ENCODE results near the gene ATP2C2. TPM values are rescaled to one million over a fixed set of nuclear protein-coding genes. Genes with fewer than 3 reads are reported as not detected.

ATP2C2 gene
- total RNA-seq, 1 donor from 2014 or later: not detected

DNA sequence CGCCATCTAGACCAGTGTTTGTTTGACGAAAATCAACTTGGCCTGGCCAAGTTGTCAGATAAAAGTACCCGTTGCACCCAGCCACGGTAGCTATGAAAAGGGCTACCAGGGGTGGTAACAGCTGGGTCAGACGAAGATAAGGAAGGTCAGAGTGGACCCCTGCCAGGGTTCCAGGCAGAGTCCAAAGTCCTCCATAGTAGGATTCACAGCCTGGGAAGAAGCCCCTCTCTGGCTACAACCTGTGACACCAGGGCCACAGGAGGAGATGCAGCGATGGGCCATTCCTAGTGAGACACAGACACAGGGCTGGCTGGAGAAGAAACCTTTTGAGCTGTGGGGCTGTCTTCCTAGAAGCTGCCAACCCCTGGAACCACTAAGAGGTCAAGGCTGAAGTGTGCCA lies 96.8 kb downstream of the ATP2C2 start:
- no peak overlapping the region for H3K4me2 ChIP-seq
- Mint-ChIP-seq H3K4me3 (no peak overlapping the region), H3K36me3 (peaks cover 30% of the 10 kb centered on the region), H3K27me3 (ENCODE audit: insufficient read depth, low read depth) (peaks cover 2% of the 10 kb centered on the region), H3K4me1 (no peaks in the 10 kb centered on the region), H3K9me3 (peaks cover 16% of the 10 kb centered on the region), H3K27ac (no peak overlapping the region)
- H3F3A ChIP-seq (ENCODE audit: low read depth): no peaks in the 10 kb centered on the region
- no peaks in the 10 kb centered on the region for H3K79me2 ChIP-seq (ENCODE audit: low read depth)
- no peak overlapping the region for H3K9ac ChIP-seq
- no peak overlapping the region for H3K4me3 ChIP-seq
- H4K20me1 ChIP-seq (ENCODE audit: low read depth): no peaks in the 10 kb centered on the region
- DNase-seq (ENCODE audit: low spot score): no peak
- no peaks in the 10 kb centered on the region for H3K27me3 ChIP-seq
- TF ChIP-seq EZH2phosphoT487 (IDR thresholded peaks at IDR 0.05) (no peak), CTCF (IDR thresholded peaks at IDR 0.05) (no peak)
- peaks cover 12% of the 10 kb centered on the region for H3K9me3 ChIP-seq (ENCODE audit: low read depth)
- no peaks in the 10 kb centered on the region for H3K36me3 ChIP-seq
- H3K27ac ChIP-seq: no peak overlapping the region
- H3K4me1 ChIP-seq: no peaks in the 10 kb centered on the region
- no peak overlapping the region for H2AFZ ChIP-seq (replicated peaks)

- no peak overlapping the region for H2AFZ ChIP-seq (replicated peaks)
- Mint-ChIP-seq H3K4me3 (no peak overlapping the region), H3K27ac (no peak overlapping the region), H3K4me1 (no peaks in the 10 kb centered on the region), H3K9me3 (peaks cover 17% of the 10 kb centered on the region), H3K36me3 (peaks cover 30% of the 10 kb centered on the region), H3K27me3 (ENCODE audit: insufficient read depth, low read depth) (peaks cover under 1% of the 10 kb centered on the region)
- no peak overlapping the region for H3K9ac ChIP-seq
- H3K9me3 ChIP-seq (ENCODE audit: low read depth): peaks cover 12% of the 10 kb centered on the region
- H3K4me3 ChIP-seq: no peak overlapping the region
- H3K4me1 ChIP-seq: no peaks in the 10 kb centered on the region
- no peaks in the 10 kb centered on the region for H3K27me3 ChIP-seq
- H4K20me1 ChIP-seq (ENCODE audit: low read depth): no peaks in the 10 kb centered on the region
- H3K27ac ChIP-seq: no peak overlapping the region
- H3F3A ChIP-seq (ENCODE audit: low read depth): no peaks in the 10 kb centered on the region
- H3K79me2 ChIP-seq (ENCODE audit: low read depth): no peaks in the 10 kb centered on the region
- no peak for DNase-seq (ENCODE audit: low spot score)
- TF ChIP-seq CTCF (IDR thresholded peaks at IDR 0.05) (no peak), EZH2phosphoT487 (IDR thresholded peaks at IDR 0.05) (no peak), EZH2 (IDR thresholded peaks at IDR 0.05) (no peak)
- H3K4me2 ChIP-seq: no peak overlapping the region
- H3K36me3 ChIP-seq: no peaks in the 10 kb centered on the region
Measured at GRCh38 chr16:84466692-84467091, 98.4 kb downstream of the ATP2C2 start.

GRCh38 chr16:84467256-84467655 lies 98.9 kb downstream of the ATP2C2 start:
- H3F3A ChIP-seq (ENCODE audit: low read depth): no peaks in the 10 kb centered on the region
- H3K27ac ChIP-seq: no peak overlapping the region
- no peak overlapping the region for H3K4me3 Mint-ChIP-seq
- H3K36me3 Mint-ChIP-seq: peaks cover 30% of the 10 kb centered on the region
- TF ChIP-seq EZH2 (IDR thresholded peaks at IDR 0.05): no peak
- TF ChIP-seq EZH2phosphoT487 (IDR thresholded peaks at IDR 0.05): no peak
- no peak for TF ChIP-seq CTCF (IDR thresholded peaks at IDR 0.05)
- H3K4me1 ChIP-seq: no peaks in the 10 kb centered on the region
- no peak overlapping the region for H2AFZ ChIP-seq (replicated peaks)
- no peaks in the 10 kb centered on the region for H3K4me1 Mint-ChIP-seq
- no peaks in the 10 kb centered on the region for H3K79me2 ChIP-seq (ENCODE audit: low read depth)
- H3K4me2 ChIP-seq: no peak overlapping the region
- DNase-seq (ENCODE audit: low spot score): no peak
- peaks cover 2% of the 10 kb centered on the region for H3K27me3 Mint-ChIP-seq (ENCODE audit: insufficient read depth, low read depth)
- no peak overlapping the region for H3K27ac Mint-ChIP-seq
- H3K9me3 ChIP-seq (ENCODE audit: low read depth): peaks cover 12% of the 10 kb centered on the region
- no peak overlapping the region for H3K4me3 ChIP-seq
- no peaks in the 10 kb centered on the region for H3K36me3 ChIP-seq
- H4K20me1 ChIP-seq (ENCODE audit: low read depth): no peaks in the 10 kb centered on the region
- no peaks in the 10 kb centered on the region for H3K27me3 ChIP-seq
- no peak overlapping the region for H3K9ac ChIP-seq
- peaks cover 22% of the 10 kb centered on the region for H3K9me3 Mint-ChIP-seq

All from neural progenitor cell (in vitro differentiated cells).